Astrocyte of the cerebellum (primary cell): ENCODE results near the gene PHLDB1.

Experiments
- DNase-seq: peaks from one replicate; pipeline ENCODE4 v3.0.0-alpha.2; 2011; ENCODE audit warnings: low read depth
- H3K4me3 ChIP-seq: 2 replicates; pipeline ENCODE4 v1.5.1; 2011; ENCODE audit warnings: mild to moderate bottlenecking, low read depth, low read length, moderate library complexity
- CTCF ChIP-seq: IDR thresholded peaks from 2 replicates; pipeline ENCODE4 v1.5.1; 2012; ENCODE audit warnings: low read length, low read depth, moderate library complexity, mild to moderate bottlenecking; ENCODE audit errors: missing control alignments
- in situ Hi-C: cut with HindIII; loops from 2 replicates; pipeline ENCODE4 v1.10.0; 2017; ENCODE audit warnings: low sequenced_read_pairs

The PHLDB1 gene

GRCh38 chr11:118628031-118628430 is 20.6 kb downstream of the PHLDB1 start:
- DNase-seq = no peak
- H3K4me3 ChIP-seq = no peak overlapping the region
- TF ChIP-seq CTCF = no peak
- in situ Hi-C loops = no loop called here

GRCh38 chr11:118628432-118628831 is 21.0 kb downstream of the PHLDB1 start:
- no peak for DNase-seq
- no peak overlapping the region for H3K4me3 ChIP-seq
- TF ChIP-seq CTCF = no peak
- in situ Hi-C loops = no loop called here

- in situ Hi-C loops = no loop called here
- no peak overlapping the region for H3K4me3 ChIP-seq
- no peak for DNase-seq
- no peak for TF ChIP-seq CTCF
Observed at GRCh38 chr11:118628861-118629549, 21.6 kb downstream of the PHLDB1 start.

- no peak overlapping the region for H3K4me3 ChIP-seq
- in situ Hi-C loops = no loop called here
- no peak for TF ChIP-seq CTCF
- no peak for DNase-seq
Observed at GRCh38 chr11:118629761-118630661, 22.6 kb downstream of the PHLDB1 start.

GRCh38 chr11:118631142-118631909 is 23.9 kb downstream of the PHLDB1 start:
- TF ChIP-seq CTCF = no peak
- H3K4me3 ChIP-seq = no peak overlapping the region
- in situ Hi-C loops = no loop called here
- DNase-seq = no peak

GRCh38 chr11:118632577-118633318 is 25.3 kb downstream of the PHLDB1 start:
- TF ChIP-seq CTCF = no peak
- in situ Hi-C loops = no loop called here
- H3K4me3 ChIP-seq = no peak overlapping the region
- DNase-seq = no peak
